HepG2 (cell line): ENCODE measurements around the gene NFATC2. TPM values are rescaled to one million over a fixed set of nuclear protein-coding genes. Genes with fewer than 3 reads are reported as not detected.

ENCODE experiments used
- ATAC-seq: fragments of 200-7000 bp; cut with Tn5 transposase; 3 replicates; pipeline ENCODE4 v1.9.1; 2020; ENCODE audit warnings: mild to moderate bottlenecking, moderate library complexity
- BruUV-seq: library from RNA; stranded (reverse); fragments of 400-500 nt; replicated peaks from 2 replicates; lab custom pipeline; 2021; lab: Mats Ljungman, UMichigan
- CTCF ChIA-PET: fragments of 300-600 bp; formaldehyde crosslinking; extraction: SDS; loops from one replicate; lab custom pipeline; 2021; ENCODE audit warnings: low total read pairs, inconsistent platforms, low intra/inter-chr PET ratio; lab: Yijun Ruan, JAX
- POLR2A ChIA-PET: fragments of 350-600 bp; sonication (Branson Sonifier 250); formaldehyde crosslinking; loops from one replicate; lab custom pipeline; 2020; ENCODE audit warnings: antibody characterized with exemption, inconsistent platforms; lab: Yijun Ruan, JAX
- DNase-seq: peaks from one replicate; pipeline ENCODE4 v3.0.0-alpha.2; 2015; ENCODE audit warnings: low spot score
- FAIRE-seq: peaks from 3 replicates; lab custom pipeline; 2011; peaks lifted over from hg19 to GRCh38; lab: Jason Lieb, UNC
- H2AFZ ChIP-seq: one replicate; pipeline ENCODE4 v1.6.1; 2011; ENCODE audit warnings: low read length, inconsistent platforms
- H3K27ac ChIP-seq: fragments of 300-600 bp; 3 replicates; pipeline ENCODE4 v1.8.0; 2011; ENCODE audit warnings: mixed run types, mild to moderate bottlenecking, mixed read lengths, low read length, inconsistent platforms; ENCODE audit not compliant: insufficient read depth; ENCODE audit errors: extremely low read length
- H3K27me3 ChIP-seq, 2 experiments: fragments of 200-600 bp in 1 of 2; 2 replicates in 1 of 2; 3 replicates in 1 of 2; pipeline versions ENCODE4 v1.6.0 to v1.8.0; 2011; ENCODE audit warnings: low read length in 2 of 2, mild to moderate bottlenecking in 2 of 2, moderate library complexity in 2 of 2, inconsistent platforms in 1 of 2; ENCODE audit not compliant: insufficient read depth in 2 of 2, control insufficient read depth in 1 of 2
- H3K36me3 ChIP-seq, 2 experiments: fragments of 200-600 bp in 1 of 2; replicated peaks in 1 of 2; 2 replicates in 1 of 2; 3 replicates in 1 of 2; pipeline versions ENCODE4 v1.5.1 to v1.8.0; 2011; ENCODE audit warnings: low read length in 2 of 2, inconsistent platforms in 1 of 2; ENCODE audit not compliant: insufficient read depth in 2 of 2, control insufficient read depth in 1 of 2
- H3K4me1 ChIP-seq: 2 replicates; pipeline ENCODE4 v1.5.1; 2012; ENCODE audit warnings: low read length, inconsistent platforms; ENCODE audit not compliant: insufficient read depth
- H3K4me2 ChIP-seq: 2 replicates; pipeline ENCODE4 v1.6.0; 2011; ENCODE audit warnings: low read depth, low read length, inconsistent platforms
- H3K4me3 ChIP-seq, 3 experiments: fragments of 200-600 bp in 1 of 3; sonication (generic), shearing (Covaris generic) in 1 of 3; replicated peaks in 1 of 3; 2 replicates each; pipeline ENCODE4 v1.5.1; 2011 to 2016; ENCODE audit warnings: low read length in 3 of 3, inconsistent platforms in 2 of 3, low read depth in 2 of 3, mild to moderate bottlenecking in 2 of 3, control low read depth in 1 of 3, mixed read lengths in 1 of 3; ENCODE audit not compliant: insufficient read depth in 1 of 3
- H3K79me2 ChIP-seq: one replicate; pipeline ENCODE4 v1.6.1; 2011; ENCODE audit warnings: low read length, inconsistent platforms; ENCODE audit not compliant: insufficient read depth
- H3K9ac ChIP-seq: 2 replicates; pipeline ENCODE4 v1.6.0; 2011; ENCODE audit warnings: mild to moderate bottlenecking, low read depth, low read length, inconsistent platforms; ENCODE audit not compliant: insufficient read depth
- H3K9me3 ChIP-seq: 2 replicates; pipeline ENCODE4 v1.5.1; 2012; ENCODE audit warnings: mild to moderate bottlenecking, low read length
- H4K20me1 ChIP-seq: 2 replicates; pipeline ENCODE4 v1.6.0; 2011; ENCODE audit warnings: inconsistent platforms, mild to moderate bottlenecking, low read length, moderate library complexity; ENCODE audit not compliant: insufficient read depth
- CENPT ChIP-seq: sonication (generic); formaldehyde crosslinking; IDR thresholded peaks from 2 replicates; pipeline ENCODE4 v1.8.0; 2022; ENCODE audit warnings: low read depth, mild to moderate bottlenecking, moderate library complexity, missing genetic modification reagents
- ESRRA ChIP-seq: sonication (generic); formaldehyde crosslinking; IDR thresholded peaks from 2 replicates; pipeline ENCODE4 v1.5.1; 2020; ENCODE audit warnings: mild to moderate bottlenecking, low read depth, missing genetic modification reagents
- IRX3 ChIP-seq: sonication (generic); formaldehyde crosslinking; IDR thresholded peaks from 2 replicates; pipeline ENCODE4 v1.8.1; 2023; ENCODE audit warnings: mild to moderate bottlenecking, low read depth, missing genetic modification reagents, borderline replicate concordance
- MAFF ChIP-seq: IDR thresholded peaks from 2 replicates; pipeline ENCODE4 v1.6.1; 2011; ENCODE audit warnings: low read depth, low read length, improper control_type of control experiment
- NCOA2 ChIP-seq: sonication (generic); formaldehyde crosslinking; IDR thresholded peaks from 2 replicates; pipeline ENCODE4 v1.8.0; 2022; ENCODE audit warnings: inconsistent platforms
- NR2C2 ChIP-seq: sonication (generic); formaldehyde crosslinking; IDR thresholded peaks from 2 replicates; pipeline ENCODE4 v1.4.0; 2020; ENCODE audit warnings: missing genetic modification reagents, mild to moderate bottlenecking, moderate library complexity, borderline replicate concordance
- SRSF1 ChIP-seq: fragments of 200-400 bp; formaldehyde crosslinking; optimal IDR thresholded peaks from 2 replicates; pipeline ENCODE3; 2017; ENCODE audit warnings: mild to moderate bottlenecking, low read depth, low read length, moderate library complexity
- SYNCRIP ChIP-seq: fragments of 200-400 bp; formaldehyde crosslinking; IDR thresholded peaks from 2 replicates; pipeline ENCODE4 v1.6.1; 2018; ENCODE audit warnings: mild to moderate bottlenecking, low read depth, low read length; ENCODE audit not compliant: insufficient read depth
- TAF1 ChIP-seq: sonication (generic); formaldehyde crosslinking; IDR thresholded peaks from 2 replicates; pipeline ENCODE4 v1.4.0; 2020; ENCODE audit warnings: missing genetic modification reagents
- ZFP36 ChIP-seq: fragments of 150-350 bp; IDR thresholded peaks from 2 replicates; pipeline ENCODE4 v1.6.1; 2018; ENCODE audit warnings: borderline replicate concordance, low read length, low read depth; ENCODE audit not compliant: partially characterized antibody
- ZNF557 ChIP-seq: sonication (generic); formaldehyde crosslinking; IDR thresholded peaks from 2 replicates; pipeline ENCODE4 v1.4.0; 2020; ENCODE audit warnings: missing genetic modification reagents
- ZNF652 ChIP-seq: IDR thresholded peaks from 2 replicates; pipeline ENCODE4 v1.6.1; 2016; ENCODE audit warnings: low read depth, borderline replicate concordance
- WGBS: methylation state at CpG from one replicate; pipeline ENCODE4 v1.1.6; 2017; ENCODE audit warnings: low lambda C conversion rate; 5-methylcytosine and 5-hydroxymethylcytosine counted together
- in situ Hi-C: cut with HindIII; loops from 2 replicates; pipeline ENCODE4 v1.10.0; 2017; ENCODE audit warnings: low pct_unique_long_range_greater_than_20kb; ENCODE audit not compliant: extremely low pct_ligation_motif_present
- intact Hi-C: fragments of 100-400 bp; cut with micrococcal nuclease; formaldehyde crosslinking; loops from one replicate; pipeline ENCODE4 v1.10.0; 2022; ENCODE audit not compliant: unreplicated experiment
- polyA plus RNA-seq, 8 experiments: library from polyadenylated mRNA; depleted of rRNA in 3 of 8; stranded (reverse) in 7 of 8; unstranded in 1 of 8; fragments of >200 nt; fragmentation: Illumina TruSeq in 4 of 8; extraction: Trizol in 4 of 8; gene quantifications; 2 replicates each; pipeline versions ENCODE4 v1.2.1 to v1.2.3, GENCODE V29; 2011 to 2016; ENCODE audit warnings: low read depth in 4 of 8, missing spikeins in 1 of 8, mixed read lengths in 1 of 8; ENCODE audit not compliant: insufficient read depth in 1 of 8
- total RNA-seq, 5 experiments: library from RNA; depleted of rRNA; stranded (reverse); fragments of >200 nt; fragmentation: Illumina TruSeq; extraction: Trizol; gene quantifications; 2 replicates each; pipeline ENCODE4 v1.2.3, GENCODE V29; 2016; ENCODE audit warnings: low read depth in 1 of 5
- TF ChIP-seq, protein P1 (sequence below): sonication (generic); formaldehyde crosslinking; IDR thresholded peaks from 2 replicates; pipeline ENCODE4 v1.9.0; 2021; ENCODE audit warnings: missing genetic modification reagents, borderline replicate concordance

The NFATC2 gene
- total and polyA plus RNA-seq, 2 of the 13 experiments (the other 11 are each of a cell fraction or from before 2014, with no cell fraction given), result 1.9 to 3.3 TPM

- TF ChIP-seq, protein P1, sequence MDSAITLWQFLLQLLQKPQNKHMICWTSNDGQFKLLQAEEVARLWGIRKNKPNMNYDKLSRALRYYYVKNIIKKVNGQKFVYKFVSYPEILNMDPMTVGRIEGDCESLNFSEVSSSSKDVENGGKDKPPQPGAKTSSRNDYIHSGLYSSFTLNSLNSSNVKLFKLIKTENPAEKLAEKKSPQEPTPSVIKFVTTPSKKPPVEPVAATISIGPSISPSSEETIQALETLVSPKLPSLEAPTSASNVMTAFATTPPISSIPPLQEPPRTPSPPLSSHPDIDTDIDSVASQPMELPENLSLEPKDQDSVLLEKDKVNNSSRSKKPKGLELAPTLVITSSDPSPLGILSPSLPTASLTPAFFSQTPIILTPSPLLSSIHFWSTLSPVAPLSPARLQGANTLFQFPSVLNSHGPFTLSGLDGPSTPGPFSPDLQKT (CRISPR knock-in tag), result no peak
- no peak for TF ChIP-seq IRX3 (CRISPR knock-in tag)
- no peak for TF ChIP-seq NCOA2 (CRISPR knock-in tag)
- no peak for TF ChIP-seq SRSF1
Observed at GRCh38 chr20:51562332-51563173, 20.0 kb upstream of the NFATC2 start (continued).

- CTCF ChIA-PET, result interaction anchor here (1.1 kb wide), 1 partner anchor 19 kb away, joined by 3 read pairs; no protein-coding TSS in a partner anchor
- ATAC-seq (no peak), DNase-seq (no peak), FAIRE-seq (no peak)
- Histone ChIP-seq H2AFZ (no peak overlapping the region), H3K79me2 (no peaks in the 10 kb centered on the region), H3K4me3 (peak overlapping the region; percentile 44 to 75 (median 61)), H4K20me1 (peaks cover 11% of the 10 kb centered on the region; the same call in 1 of the 2 replicates), H3K27ac (no peak overlapping the region), H3K9me3 (no peaks in the 10 kb centered on the region), H3K4me2 (peak overlapping the region; percentile 96), H3K36me3 (no peaks in the 10 kb centered on the region), H3K27me3 (peaks cover 10 to 60% of the 10 kb centered on the region in 2 experiments; a peak in 4 of 5 replicates), H3K4me1 (peaks cover 51% of the 10 kb centered on the region), H3K9ac (peak overlapping the region; percentile 59; the same call in 1 of the 2 replicates)
- 3% methylated on average over 10 of the region's 10 CpGs for WGBS
- intact Hi-C loops, result no loop called here
- TF ChIP-seq MAFF (no peak), TAF1 (CRISPR knock-in tag) (no peak), CENPT (no peak), ZNF557 (CRISPR knock-in tag) (0 out of 2 replicates have a peak, but pooled peaks have one; percentile 60), ESRRA (CRISPR knock-in tag) (0 out of 2 replicates have a peak, but pooled peaks have one; percentile 10), SYNCRIP (no peak), ZFP36 (peak; percentile 23), ZNF652 (CRISPR knock-in tag) (peak; percentile 71), NR2C2 (0 out of 2 replicates have a peak, but pooled peaks have one; percentile 17)
- POLR2A ChIA-PET, result interaction anchor here (1.2 to 2.8 kb wide), 3 partner anchors 8 to 20 kb away, joined by 5 to 16 read pairs (median 5); partner anchors contain the start of gene NFATC2
- BruUV-seq, result no TSS peak
- in situ Hi-C loops, result no loop called here
Observed at GRCh38 chr20:51562027-51562331, 19.5 kb upstream of the NFATC2 start.
